ENCODE results near the gene ZNF536. TPM values are rescaled to one million over a fixed set of nuclear protein-coding genes. Genes with fewer than 3 reads are reported as not detected.

ZNF536 gene
- total RNA-seq, 1 experiment from 2014 or later = not detected

DNA sequence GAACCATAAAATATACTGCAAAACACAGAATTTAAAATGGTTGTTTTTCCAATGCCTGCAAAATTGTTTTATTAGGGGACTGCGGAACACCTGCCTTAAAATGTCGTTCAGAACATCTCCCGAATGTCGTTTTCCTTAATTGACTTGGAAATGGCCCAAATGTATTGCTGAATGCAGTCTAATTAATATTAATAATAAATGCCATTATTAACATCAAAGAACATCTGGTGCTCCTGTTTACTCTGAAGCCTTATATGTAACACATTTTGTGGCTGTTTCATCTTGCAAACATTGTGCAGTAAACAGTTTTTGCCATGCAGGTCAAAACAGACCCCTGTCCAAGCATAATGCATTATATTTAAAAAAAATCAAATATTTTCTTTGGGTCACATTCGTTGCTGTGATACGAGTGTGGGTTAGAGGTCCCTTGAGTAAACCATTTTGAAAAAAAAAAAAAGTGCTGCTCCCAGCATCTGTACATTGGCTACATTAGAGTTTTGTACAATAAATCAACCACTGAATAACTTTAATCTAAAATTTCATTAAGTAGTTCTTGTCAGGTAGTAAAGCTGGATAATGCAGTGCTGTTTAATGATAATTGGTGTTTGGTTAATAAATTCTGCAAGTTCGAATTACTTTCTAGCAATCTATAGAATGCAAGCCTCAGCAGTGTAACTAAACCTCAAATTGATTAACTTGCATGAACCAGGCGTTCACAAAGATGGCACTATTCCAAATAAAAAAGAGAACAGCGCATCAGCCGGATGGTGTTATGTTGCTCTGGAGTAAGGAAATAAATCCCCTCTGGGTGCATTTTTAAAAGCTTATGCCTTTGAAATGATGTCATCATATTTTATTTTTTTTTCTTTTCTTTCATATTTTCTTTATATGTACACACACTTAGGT is 140.2 kb downstream of the ZNF536 start:
- H3K36me3 Mint-ChIP-seq (ENCODE audit: insufficient read depth, unreplicated experiment) = no peaks in the 10 kb centered on the region
- no peak overlapping the region for H3K27ac Mint-ChIP-seq (ENCODE audit: unreplicated experiment)
- intact Hi-C loops (cut with micrococcal nuclease; ENCODE audit: unreplicated experiment) = no loop called here
- Histone ChIP-seq H3K9me3 (no peaks in the 10 kb centered on the region), H3K4me3 (ENCODE audit: low read depth, low read length) (no peak overlapping the region), H3K36me3 (ENCODE audit: control insufficient read depth, insufficient read depth, low read length) (no peaks in the 10 kb centered on the region), H3K4me1 (no peaks in the 10 kb centered on the region), H3K27me3 (replicated peaks; ENCODE audit: control insufficient read depth, insufficient read depth, low read length) (no peaks in the 10 kb centered on the region)
- POLR2A ChIA-PET = no interaction called here
- TF ChIP-seq, protein P1, sequence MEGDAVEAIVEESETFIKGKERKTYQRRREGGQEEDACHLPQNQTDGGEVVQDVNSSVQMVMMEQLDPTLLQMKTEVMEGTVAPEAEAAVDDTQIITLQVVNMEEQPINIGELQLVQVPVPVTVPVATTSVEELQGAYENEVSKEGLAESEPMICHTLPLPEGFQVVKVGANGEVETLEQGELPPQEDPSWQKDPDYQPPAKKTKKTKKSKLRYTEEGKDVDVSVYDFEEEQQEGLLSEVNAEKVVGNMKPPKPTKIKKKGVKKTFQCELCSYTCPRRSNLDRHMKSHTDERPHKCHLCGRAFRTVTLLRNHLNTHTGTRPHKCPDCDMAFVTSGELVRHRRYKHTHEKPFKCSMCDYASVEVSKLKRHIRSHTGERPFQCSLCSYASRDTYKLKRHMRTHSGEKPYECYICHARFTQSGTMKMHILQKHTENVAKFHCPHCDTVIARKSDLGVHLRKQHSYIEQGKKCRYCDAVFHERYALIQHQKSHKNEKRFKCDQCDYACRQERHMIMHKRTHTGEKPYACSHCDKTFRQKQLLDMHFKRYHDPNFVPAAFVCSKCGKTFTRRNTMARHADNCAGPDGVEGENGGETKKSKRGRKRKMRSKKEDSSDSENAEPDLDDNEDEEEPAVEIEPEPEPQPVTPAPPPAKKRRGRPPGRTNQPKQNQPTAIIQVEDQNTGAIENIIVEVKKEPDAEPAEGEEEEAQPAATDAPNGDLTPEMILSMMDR (IDR thresholded peaks at IDR 0.05; ENCODE audit: insufficient read depth in 1 of 2, low read depth in 1 of 2, low read length in 1 of 2, severe bottlenecking in 1 of 2, unreplicated experiment in 1 of 2) = no peak
- H3K9me3 Mint-ChIP-seq (ENCODE audit: unreplicated experiment) = no peaks in the 10 kb centered on the region
- H3K4me3 Mint-ChIP-seq (ENCODE audit: unreplicated experiment) = no peak overlapping the region
- H3K4me1 Mint-ChIP-seq (ENCODE audit: low read depth, unreplicated experiment) = no peaks in the 10 kb centered on the region
- BruUV-seq (replicated peaks) = no TSS peak
- H3K27me3 Mint-ChIP-seq (ENCODE audit: insufficient read depth, unreplicated experiment) = peaks cover 24% of the 10 kb centered on the region
- CTCF ChIA-PET = no interaction called here
- DNase-seq = no peak

- H3K9me3 ChIP-seq = no peaks in the 10 kb centered on the region
- Mint-ChIP-seq H3K36me3 (ENCODE audit: insufficient read depth, unreplicated experiment) (no peaks in the 10 kb centered on the region), H3K4me3 (ENCODE audit: unreplicated experiment) (no peak overlapping the region), H3K27me3 (ENCODE audit: insufficient read depth, unreplicated experiment) (peaks cover 21% of the 10 kb centered on the region), H3K4me1 (ENCODE audit: low read depth, unreplicated experiment) (no peaks in the 10 kb centered on the region), H3K27ac (ENCODE audit: unreplicated experiment) (no peak overlapping the region), H3K9me3 (ENCODE audit: unreplicated experiment) (no peaks in the 10 kb centered on the region)
- ChIA-PET POLR2A (no interaction called here), CTCF (no interaction called here)
- no TSS peak for BruUV-seq (replicated peaks)
- H3K4me3 ChIP-seq (ENCODE audit: low read depth, low read length) = no peak overlapping the region
- no peak for DNase-seq
- intact Hi-C loops (cut with micrococcal nuclease; ENCODE audit: unreplicated experiment) = no loop called here
- H3K36me3 ChIP-seq (ENCODE audit: control insufficient read depth, insufficient read depth, low read length) = no peaks in the 10 kb centered on the region
- no peaks in the 10 kb centered on the region for H3K4me1 ChIP-seq
- TF ChIP-seq, protein P1 (IDR thresholded peaks at IDR 0.05; ENCODE audit: insufficient read depth in 1 of 2, low read depth in 1 of 2, low read length in 1 of 2, severe bottlenecking in 1 of 2, unreplicated experiment in 1 of 2) = no peak
- H3K27me3 ChIP-seq (replicated peaks; ENCODE audit: control insufficient read depth, insufficient read depth, low read length) = no peaks in the 10 kb centered on the region
Measured at GRCh38 chr19:30513082-30513411, 140.9 kb downstream of the ZNF536 start.

GRCh38 chr19:30516111-30516510 is 143.9 kb downstream of the ZNF536 start:
- CTCF ChIA-PET = no interaction called here
- no peaks in the 10 kb centered on the region for H3K9me3 Mint-ChIP-seq (ENCODE audit: unreplicated experiment)
- H3K4me1 Mint-ChIP-seq (ENCODE audit: low read depth, unreplicated experiment) = no peaks in the 10 kb centered on the region
- Histone ChIP-seq H3K4me3 (ENCODE audit: low read depth, low read length) (no peak overlapping the region), H3K9me3 (no peaks in the 10 kb centered on the region), H3K27me3 (replicated peaks; ENCODE audit: control insufficient read depth, insufficient read depth, low read length) (no peaks in the 10 kb centered on the region), H3K4me1 (no peaks in the 10 kb centered on the region), H3K36me3 (ENCODE audit: control insufficient read depth, insufficient read depth, low read length) (no peaks in the 10 kb centered on the region)
- H3K27ac Mint-ChIP-seq (ENCODE audit: unreplicated experiment) = no peak overlapping the region
- POLR2A ChIA-PET = no interaction called here
- no peak for DNase-seq
- H3K27me3 Mint-ChIP-seq (ENCODE audit: insufficient read depth, unreplicated experiment) = peaks cover 17% of the 10 kb centered on the region
- no TSS peak for BruUV-seq (replicated peaks)
- H3K4me3 Mint-ChIP-seq (ENCODE audit: unreplicated experiment) = no peak overlapping the region
- H3K36me3 Mint-ChIP-seq (ENCODE audit: insufficient read depth, unreplicated experiment) = no peaks in the 10 kb centered on the region
- TF ChIP-seq, protein P1 (IDR thresholded peaks at IDR 0.05; ENCODE audit: insufficient read depth in 1 of 2, low read depth in 1 of 2, low read length in 1 of 2, severe bottlenecking in 1 of 2, unreplicated experiment in 1 of 2) = no peak
- intact Hi-C loops (cut with micrococcal nuclease; ENCODE audit: unreplicated experiment) = no loop called here
